Measurements from ENCODE around the gene GRHL1.

DNA sequence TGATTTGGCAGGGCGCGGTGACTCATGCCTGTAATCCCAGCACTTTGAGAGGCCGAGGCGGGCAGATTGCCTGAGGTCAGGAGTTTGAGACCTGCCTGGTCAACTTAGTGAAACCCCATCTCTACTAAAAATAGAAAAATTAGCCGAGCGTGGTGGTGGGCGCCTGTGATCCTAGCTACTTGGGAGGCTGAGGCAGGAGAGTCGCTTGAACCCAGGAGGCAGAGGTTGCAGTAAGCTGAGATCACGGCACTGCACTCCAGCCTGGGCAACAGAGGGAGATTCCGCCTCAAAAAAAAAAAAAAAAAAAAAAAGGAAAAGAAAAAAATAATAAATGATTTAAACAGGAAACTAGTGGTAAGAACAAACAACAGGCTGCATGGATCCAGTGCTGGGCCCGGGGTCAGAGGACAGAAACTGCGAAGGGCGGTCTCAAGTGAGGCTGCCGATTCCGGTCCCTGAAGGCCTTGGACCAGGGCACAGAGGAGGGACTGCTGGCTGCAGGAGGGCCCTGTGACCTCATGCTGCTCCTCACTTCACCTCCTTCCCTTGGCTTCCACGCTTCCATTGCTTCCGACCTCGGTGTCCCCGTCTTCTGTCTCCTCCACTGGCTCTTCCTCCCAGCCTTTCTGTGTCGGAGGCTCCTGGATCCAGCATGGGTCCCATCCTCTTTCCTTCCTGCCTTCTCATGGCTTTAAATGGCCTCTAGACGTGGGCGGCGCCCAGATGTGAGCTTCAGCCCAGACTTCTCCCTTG, 2.1 kb upstream of the GRHL1 start:
- TF ChIP-seq, protein P1, sequence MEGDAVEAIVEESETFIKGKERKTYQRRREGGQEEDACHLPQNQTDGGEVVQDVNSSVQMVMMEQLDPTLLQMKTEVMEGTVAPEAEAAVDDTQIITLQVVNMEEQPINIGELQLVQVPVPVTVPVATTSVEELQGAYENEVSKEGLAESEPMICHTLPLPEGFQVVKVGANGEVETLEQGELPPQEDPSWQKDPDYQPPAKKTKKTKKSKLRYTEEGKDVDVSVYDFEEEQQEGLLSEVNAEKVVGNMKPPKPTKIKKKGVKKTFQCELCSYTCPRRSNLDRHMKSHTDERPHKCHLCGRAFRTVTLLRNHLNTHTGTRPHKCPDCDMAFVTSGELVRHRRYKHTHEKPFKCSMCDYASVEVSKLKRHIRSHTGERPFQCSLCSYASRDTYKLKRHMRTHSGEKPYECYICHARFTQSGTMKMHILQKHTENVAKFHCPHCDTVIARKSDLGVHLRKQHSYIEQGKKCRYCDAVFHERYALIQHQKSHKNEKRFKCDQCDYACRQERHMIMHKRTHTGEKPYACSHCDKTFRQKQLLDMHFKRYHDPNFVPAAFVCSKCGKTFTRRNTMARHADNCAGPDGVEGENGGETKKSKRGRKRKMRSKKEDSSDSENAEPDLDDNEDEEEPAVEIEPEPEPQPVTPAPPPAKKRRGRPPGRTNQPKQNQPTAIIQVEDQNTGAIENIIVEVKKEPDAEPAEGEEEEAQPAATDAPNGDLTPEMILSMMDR (tag by site-specific recombination; IDR thresholded peaks at IDR 0.05): no peak
- TF ChIP-seq, protein P2, sequence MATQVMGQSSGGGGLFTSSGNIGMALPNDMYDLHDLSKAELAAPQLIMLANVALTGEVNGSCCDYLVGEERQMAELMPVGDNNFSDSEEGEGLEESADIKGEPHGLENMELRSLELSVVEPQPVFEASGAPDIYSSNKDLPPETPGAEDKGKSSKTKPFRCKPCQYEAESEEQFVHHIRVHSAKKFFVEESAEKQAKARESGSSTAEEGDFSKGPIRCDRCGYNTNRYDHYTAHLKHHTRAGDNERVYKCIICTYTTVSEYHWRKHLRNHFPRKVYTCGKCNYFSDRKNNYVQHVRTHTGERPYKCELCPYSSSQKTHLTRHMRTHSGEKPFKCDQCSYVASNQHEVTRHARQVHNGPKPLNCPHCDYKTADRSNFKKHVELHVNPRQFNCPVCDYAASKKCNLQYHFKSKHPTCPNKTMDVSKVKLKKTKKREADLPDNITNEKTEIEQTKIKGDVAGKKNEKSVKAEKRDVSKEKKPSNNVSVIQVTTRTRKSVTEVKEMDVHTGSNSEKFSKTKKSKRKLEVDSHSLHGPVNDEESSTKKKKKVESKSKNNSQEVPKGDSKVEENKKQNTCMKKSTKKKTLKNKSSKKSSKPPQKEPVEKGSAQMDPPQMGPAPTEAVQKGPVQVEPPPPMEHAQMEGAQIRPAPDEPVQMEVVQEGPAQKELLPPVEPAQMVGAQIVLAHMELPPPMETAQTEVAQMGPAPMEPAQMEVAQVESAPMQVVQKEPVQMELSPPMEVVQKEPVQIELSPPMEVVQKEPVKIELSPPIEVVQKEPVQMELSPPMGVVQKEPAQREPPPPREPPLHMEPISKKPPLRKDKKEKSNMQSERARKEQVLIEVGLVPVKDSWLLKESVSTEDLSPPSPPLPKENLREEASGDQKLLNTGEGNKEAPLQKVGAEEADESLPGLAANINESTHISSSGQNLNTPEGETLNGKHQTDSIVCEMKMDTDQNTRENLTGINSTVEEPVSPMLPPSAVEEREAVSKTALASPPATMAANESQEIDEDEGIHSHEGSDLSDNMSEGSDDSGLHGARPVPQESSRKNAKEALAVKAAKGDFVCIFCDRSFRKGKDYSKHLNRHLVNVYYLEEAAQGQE (tag by site-specific recombination; IDR thresholded peaks at IDR 0.05): no peak
